ENCODE measurements around the gene PJA2. TPM values are rescaled to one million over a fixed set of nuclear protein-coding genes. Genes with fewer than 3 reads are reported as not detected.

The PJA2 gene
- polyA plus RNA-seq, 1 donor from 2014 or later = 142 TPM

- TF ChIP-seq CTCF (IDR thresholded peaks at IDR 0.05; ENCODE audit: poor library complexity, severe bottlenecking) (no peak), MXI1 (conservative IDR thresholded peaks at IDR 0.05; ENCODE audit: poor library complexity, severe bottlenecking) (no peak), SMC3 (conservative IDR thresholded peaks at IDR 0.05; ENCODE audit: poor library complexity) (no peak), REST (IDR thresholded peaks at IDR 0.05; ENCODE audit: borderline replicate concordance) (no peak), RAD21 (conservative IDR thresholded peaks at IDR 0.05) (no peak), EP300 (conservative IDR thresholded peaks at IDR 0.05; ENCODE audit: poor library complexity, severe bottlenecking) (no peak), POLR2AphosphoS5 (IDR thresholded peaks at IDR 0.05) (no peak)
- H3K36me3 ChIP-seq (ENCODE audit: insufficient read depth, low read length) = peaks cover 23% of the 10 kb centered on the region
- no peaks in the 10 kb centered on the region for H3K9me3 ChIP-seq (ENCODE audit: low read length)
- H3K9me2 ChIP-seq (ENCODE audit: insufficient read depth, low read length) = no peaks in the 10 kb centered on the region
- no peaks in the 10 kb centered on the region for H4K20me1 ChIP-seq (ENCODE audit: insufficient read depth)
- no peak overlapping the region for H3K27ac ChIP-seq (ENCODE audit: low read length)
- no peaks in the 10 kb centered on the region for H3K79me2 ChIP-seq (replicated peaks; ENCODE audit: insufficient read depth, low read length)
- no peak overlapping the region for H3K4me3 ChIP-seq (ENCODE audit: low read length)
- no peaks in the 10 kb centered on the region for H3K27me3 ChIP-seq (ENCODE audit: insufficient read depth, low read depth, low read length)
- no peak overlapping the region for H2AFZ ChIP-seq (ENCODE audit: low read depth, low read length)
- H3K4me2 ChIP-seq (ENCODE audit: low read length) = no peak overlapping the region
- H3F3A ChIP-seq (ENCODE audit: insufficient read depth, low read length, poor library complexity, severe bottlenecking) = no peaks in the 10 kb centered on the region
- no peak overlapping the region for H3K9ac ChIP-seq (ENCODE audit: low read length)
Measured at GRCh38 chr5:109345699-109346098, 64.1 kb downstream of the PJA2 start.

- H3K9ac ChIP-seq (ENCODE audit: low read length) = no peak overlapping the region
- TF ChIP-seq REST (IDR thresholded peaks at IDR 0.05; ENCODE audit: borderline replicate concordance) (no peak), POLR2AphosphoS5 (IDR thresholded peaks at IDR 0.05) (no peak), TAF1 (IDR thresholded peaks at IDR 0.05; ENCODE audit: low read depth) (no peak), CTCF (IDR thresholded peaks at IDR 0.05; ENCODE audit: poor library complexity, severe bottlenecking) (no peak), RAD21 (conservative IDR thresholded peaks at IDR 0.05) (no peak), SMC3 (conservative IDR thresholded peaks at IDR 0.05; ENCODE audit: poor library complexity) (no peak), EP300 (conservative IDR thresholded peaks at IDR 0.05; ENCODE audit: poor library complexity, severe bottlenecking) (no peak), MXI1 (conservative IDR thresholded peaks at IDR 0.05; ENCODE audit: poor library complexity, severe bottlenecking) (no peak), EZH2 (IDR thresholded peaks at IDR 0.05; ENCODE audit: borderline replicate concordance, insufficient read depth, low read length, poor library complexity, severe bottlenecking) (no peak)
- no peaks in the 10 kb centered on the region for H4K20me1 ChIP-seq (ENCODE audit: insufficient read depth)
Measured at GRCh38 chr5:109340351-109340750, 69.4 kb downstream of the PJA2 start.

More at GRCh38 chr5:109340351-109340750, 69.4 kb downstream of the PJA2 start:
- no peaks in the 10 kb centered on the region for H3K9me3 ChIP-seq (ENCODE audit: low read length)
- no peaks in the 10 kb centered on the region for H3K79me2 ChIP-seq (replicated peaks; ENCODE audit: insufficient read depth, low read length)
- H3K36me3 ChIP-seq (ENCODE audit: insufficient read depth, low read length) = peaks cover 6% of the 10 kb centered on the region
- H3K9me2 ChIP-seq (ENCODE audit: insufficient read depth, low read length) = no peaks in the 10 kb centered on the region
- H3K27ac ChIP-seq (ENCODE audit: low read length) = no peak overlapping the region
- H3F3A ChIP-seq (ENCODE audit: insufficient read depth, low read length, poor library complexity, severe bottlenecking) = no peaks in the 10 kb centered on the region
- H2AFZ ChIP-seq (ENCODE audit: low read depth, low read length) = no peak overlapping the region
- no peak overlapping the region for H3K4me2 ChIP-seq (ENCODE audit: low read length)
- no peaks in the 10 kb centered on the region for H3K27me3 ChIP-seq (ENCODE audit: insufficient read depth, low read depth, low read length)
- no peak overlapping the region for H3K4me3 ChIP-seq (ENCODE audit: low read length)
